Left ventricle myocardium superior (tissue), 1 donor: ENCODE results near the gene ECI1. TPM values are rescaled to one million over a fixed set of nuclear protein-coding genes. Genes with fewer than 3 reads are reported as not detected.

Experiments used
- ATAC-seq: fragments of 200-7000 bp; cut with Tn5 transposase; one replicate; pipeline ENCODE4 v1.9.1; 2020; ENCODE audit warnings: mild to moderate bottlenecking, moderate library complexity
- DNase-seq: peaks from one replicate; pipeline ENCODE4 v3.0.0-alpha.2; 2020
- intact Hi-C: fragments of 100-400 bp; cut with micrococcal nuclease; formaldehyde crosslinking; loops from one replicate; pipeline ENCODE4 v1.11.0; 2022
- total RNA-seq: library from RNA; stranded (reverse); fragmentation: NEBNext Ultra II Directional; extraction: Animal tissue kit (Norgen Biotek cat#: 25700); gene quantifications from one replicate; pipeline ENCODE4 v1.2.1, GENCODE V29; 2021
- donor health status: DM: no; HTN: yes; CAD: no; lungs with severe emphysema.

Gene ECI1
- total RNA-seq, 1 donor from 2014 or later, result 225 TPM

DNA sequence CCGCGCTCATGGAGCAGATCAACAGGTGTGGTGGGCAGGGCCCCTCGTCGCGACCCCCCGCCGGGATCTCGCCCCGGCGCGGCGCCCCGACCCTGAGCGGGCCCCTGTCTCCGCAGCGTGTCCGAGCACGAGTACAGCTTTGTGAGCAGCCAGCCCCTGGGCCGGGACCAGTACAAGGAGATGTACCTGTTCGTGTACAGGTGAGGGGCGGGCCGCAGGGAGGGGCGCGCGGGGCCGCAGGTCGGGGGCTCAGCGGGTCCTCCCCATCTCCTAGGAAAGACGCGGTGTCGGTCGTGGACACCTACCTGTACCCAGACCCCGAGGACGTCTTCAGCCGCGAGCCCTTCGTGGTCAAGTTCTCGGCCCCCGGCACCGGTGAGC, 14.3 kb downstream of the ECI1 start:
- DNase-seq (peak; percentile 23), ATAC-seq (no peak)
- intact Hi-C loops, result no loop called here

DNA sequence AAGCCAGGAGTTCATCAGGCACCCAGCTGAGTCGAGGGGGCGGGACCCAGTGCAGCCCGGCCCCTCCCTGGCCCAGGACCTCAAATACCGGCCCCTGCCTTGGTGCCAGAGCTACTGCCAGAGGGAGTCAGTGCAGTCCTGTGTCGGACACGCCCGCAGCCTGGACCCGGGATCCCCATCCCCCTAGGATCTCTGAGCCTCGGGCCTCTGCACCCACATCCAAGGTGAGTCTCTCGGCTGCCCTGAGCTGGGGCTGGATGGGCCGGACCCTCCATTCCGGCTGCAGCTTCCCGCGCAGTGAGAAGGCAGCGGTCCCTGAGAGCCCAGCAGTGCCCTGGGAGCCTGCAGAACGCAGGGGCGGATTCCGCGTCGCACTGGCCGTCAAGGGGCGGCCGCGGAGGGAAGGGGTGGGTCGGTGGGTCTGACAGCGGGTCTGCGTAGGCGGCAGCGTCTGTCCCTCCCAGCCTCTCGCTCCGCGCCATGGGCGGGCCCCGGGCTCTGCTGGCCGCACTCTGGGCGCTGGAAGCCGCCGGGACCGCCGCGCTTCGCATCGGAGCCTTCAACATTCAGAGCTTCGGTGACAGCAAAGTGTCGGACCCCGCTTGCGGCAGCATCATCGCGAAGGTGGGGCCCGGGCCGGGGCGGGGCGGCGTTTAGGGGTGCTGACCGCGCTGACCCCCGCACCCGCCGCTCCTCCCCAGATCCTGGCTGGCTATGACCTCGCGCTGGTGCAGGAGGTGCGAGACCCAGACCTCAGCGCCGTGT, 14.9 kb downstream of the ECI1 start, which contains the start of gene DNASE1L2:
DNASE1L2 (plus strand) TSS at position 108 of the 765 bp plus-strand sequence; CDS start at position 481, 373 bp downstream.
- peak; percentile 38 for ATAC-seq
- DNase-seq, result peak; percentile 58
- intact Hi-C loops, result no loop called here

DNA sequence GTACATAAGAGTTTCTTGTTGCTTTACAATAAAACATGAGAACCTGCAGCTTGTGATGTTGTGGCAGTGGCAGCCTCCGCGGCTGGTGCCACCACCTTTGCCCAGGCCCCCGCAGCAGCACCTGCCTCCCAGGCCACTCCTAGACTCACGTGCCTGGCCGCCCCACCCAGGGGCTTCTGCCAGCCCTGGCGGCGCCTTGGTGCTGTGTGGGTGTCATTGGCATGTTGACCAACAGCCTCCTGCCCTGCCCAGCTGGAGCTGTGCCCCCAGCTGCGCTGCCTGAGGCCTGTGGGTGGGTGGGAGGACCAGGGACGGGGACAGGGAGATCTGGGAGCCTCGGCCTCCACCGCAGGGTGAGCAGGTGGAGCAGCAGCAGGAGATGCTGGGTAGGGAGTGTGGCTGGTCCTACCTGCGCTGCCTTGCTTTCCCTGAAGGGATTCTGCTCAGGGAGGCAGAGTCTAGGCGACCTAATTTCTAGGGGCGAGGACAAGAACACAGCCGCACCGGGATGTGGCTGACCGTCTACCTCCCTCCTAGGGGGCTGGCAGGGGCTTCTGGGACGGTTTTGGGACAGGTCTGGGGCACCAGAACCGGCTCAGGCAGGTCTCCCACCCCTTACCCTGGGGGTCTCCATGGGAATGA, 15.6 kb downstream of the ECI1 start:
- intact Hi-C loops, result no loop called here
- DNase-seq, result peak; percentile 32
- ATAC-seq, result no peak

DNA sequence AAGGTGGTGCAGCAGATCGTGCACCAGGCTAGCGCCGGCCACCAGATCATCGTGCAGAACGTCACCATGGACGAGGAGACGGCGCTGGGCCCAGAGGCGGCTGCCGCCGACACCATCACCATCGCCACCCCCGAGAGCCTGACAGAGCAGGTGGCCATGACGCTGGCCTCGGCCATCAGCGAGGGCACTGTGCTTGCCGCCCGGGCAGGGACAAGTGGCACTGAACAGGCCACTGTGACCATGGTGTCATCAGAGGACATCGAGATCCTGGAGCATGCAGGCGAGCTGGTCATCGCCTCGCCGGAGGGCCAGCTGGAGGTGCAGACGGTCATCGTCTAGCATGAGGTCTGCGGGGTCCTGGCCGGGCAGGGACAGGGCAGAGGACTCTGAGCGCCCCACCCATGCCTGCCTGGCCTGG, 16.1 kb downstream of the ECI1 start:
- intact Hi-C loops, result no loop called here
- no peak for DNase-seq
- ATAC-seq, result no peak

DNA sequence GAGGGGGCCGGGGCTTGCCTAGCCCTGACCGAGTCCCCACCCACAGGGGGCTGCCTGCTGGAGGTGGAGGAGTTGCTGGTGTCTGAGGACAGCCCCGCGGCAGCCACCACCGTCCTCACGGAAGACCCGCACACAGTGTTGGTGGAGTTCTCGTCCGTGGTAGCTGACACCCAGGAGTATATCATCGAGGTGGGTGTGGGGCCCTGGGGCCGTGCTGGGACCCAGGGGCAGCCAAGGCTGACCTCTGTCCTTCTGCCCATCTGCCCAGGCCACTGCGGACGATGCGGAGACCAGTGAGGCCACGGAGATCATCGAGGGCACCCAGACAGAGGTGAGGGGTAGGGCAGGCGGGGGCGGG, 16.6 kb downstream of the ECI1 start:
- no peak for ATAC-seq
- intact Hi-C loops, result no loop called here
- DNase-seq, result peak; percentile 26

DNA sequence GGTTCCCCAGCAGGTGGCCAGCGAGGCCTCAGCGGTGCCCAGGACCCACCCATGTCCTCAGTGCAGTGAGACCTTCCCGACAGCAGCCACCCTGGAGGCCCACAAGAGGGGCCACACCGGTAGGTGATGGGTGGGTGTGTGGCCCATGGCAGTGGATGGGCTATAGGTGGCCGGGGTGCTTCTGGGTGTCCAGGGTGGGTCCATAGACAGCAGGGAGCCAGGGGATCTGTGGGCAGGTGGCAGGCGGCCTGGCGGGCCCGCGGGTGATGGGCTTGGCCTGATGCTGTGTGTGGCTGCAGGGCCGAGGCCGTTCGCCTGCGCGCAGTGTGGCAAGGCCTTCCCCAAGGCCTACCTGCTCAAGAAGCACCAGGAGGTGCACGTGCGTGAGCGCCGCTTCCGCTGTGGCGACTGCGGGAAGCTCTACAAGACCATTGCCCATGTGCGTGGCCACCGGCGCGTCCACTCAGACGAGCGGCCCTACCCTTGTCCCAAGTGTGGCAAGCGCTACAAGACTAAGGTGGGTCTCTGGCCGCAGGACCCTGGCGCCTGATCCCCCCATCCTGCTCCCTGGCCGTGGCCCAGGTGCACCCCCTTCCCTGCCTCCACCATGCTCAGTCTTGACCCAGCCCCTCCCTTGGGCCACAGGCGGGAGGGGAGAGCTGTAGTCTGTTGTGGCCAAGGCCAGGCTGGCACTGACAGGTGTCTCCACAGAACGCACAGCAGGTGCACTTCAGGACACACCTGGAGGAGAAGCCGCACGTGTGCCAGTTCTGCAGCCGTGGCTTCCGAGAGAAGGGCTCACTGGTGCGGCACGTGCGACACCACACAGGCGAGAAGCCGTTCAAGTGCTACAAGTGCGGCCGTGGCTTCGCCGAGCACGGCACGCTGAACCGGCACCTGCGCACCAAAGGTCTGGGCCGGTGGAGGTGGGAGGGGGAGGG, 17.2 kb downstream of the ECI1 start:
- intact Hi-C loops, result no loop called here
- ATAC-seq (no peak), DNase-seq (peak; percentile 27)

DNA sequence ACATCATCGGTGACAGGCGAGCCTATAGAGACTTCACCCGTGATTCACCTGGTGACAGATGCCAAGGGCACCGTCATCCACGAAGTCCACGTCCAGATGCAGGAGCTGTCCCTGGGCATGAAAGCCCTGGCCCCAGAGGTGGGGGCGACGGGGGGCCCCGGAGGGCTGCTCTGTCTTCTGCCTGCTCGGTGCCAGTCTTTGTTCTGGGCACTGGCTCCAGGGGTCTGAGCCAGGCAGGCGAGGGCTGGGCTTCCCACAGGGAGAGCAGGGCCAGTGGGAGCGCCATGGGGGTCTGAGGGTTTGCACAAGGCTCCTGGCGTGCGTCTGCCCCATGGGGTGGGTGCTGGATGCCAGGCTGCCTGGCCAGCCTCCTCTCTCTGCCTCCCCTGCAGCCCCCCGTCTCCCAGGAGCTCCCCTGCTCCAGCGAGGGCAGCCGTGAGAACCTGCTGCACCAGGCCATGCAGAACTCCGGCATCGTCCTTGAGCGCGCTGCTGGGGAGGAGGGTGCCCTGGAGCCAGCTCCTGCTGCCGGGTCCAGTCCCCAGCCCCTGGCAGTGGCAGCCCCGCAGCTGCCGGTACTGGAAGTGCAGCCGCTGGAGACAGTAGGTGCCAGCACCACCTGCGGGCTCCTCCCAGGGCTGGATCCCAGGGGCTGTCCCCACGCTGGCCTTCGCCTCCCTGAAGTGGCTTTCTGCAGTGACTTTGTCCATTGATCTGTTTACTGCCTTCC, 18.2 kb downstream of the ECI1 start:
- ATAC-seq, result no peak
- peak; percentile 22 for DNase-seq
- intact Hi-C loops, result no loop called here

DNA sequence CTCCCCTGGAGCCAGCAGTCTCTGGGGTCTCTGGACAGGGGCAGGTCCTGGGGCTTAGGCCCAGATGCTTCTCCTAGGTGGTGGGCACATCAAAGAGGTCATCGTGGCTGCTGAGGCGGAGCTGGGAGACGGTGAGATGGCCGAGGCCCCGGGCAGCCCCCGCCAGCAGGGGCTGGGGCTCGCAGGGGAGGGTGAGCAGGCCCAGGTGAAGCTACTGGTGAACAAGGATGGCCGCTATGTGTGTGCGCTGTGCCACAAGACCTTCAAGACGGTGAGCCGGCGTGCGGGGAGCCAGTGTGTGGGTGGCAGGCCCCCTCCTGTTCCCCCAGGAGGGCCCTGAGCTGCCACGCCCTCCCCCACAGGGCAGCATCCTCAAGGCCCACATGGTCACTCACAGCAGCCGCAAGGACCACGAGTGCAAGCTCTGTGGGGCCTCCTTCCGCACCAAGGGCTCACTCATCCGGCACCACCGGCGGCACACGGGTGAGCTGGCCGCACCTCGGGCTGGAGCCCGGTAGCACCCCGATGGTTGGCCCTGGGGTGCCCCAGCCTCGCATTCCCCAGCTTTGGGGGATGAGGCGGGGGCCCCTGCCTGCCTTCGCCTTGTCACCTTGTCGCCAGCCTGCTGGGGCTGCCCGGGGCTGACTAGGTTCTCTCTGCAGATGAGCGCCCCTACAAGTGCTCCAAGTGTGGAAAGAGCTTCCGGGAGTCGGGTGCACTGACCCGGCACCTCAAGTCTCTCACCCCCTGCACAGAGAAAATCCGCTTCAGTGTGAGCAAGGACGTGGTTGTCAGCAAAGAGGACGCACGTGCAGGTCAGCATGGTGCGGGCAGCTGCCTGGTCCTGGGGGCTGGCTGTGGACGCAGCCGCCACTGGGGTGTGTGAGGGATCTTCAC, 19.0 kb downstream of the ECI1 start:
- intact Hi-C loops, result no loop called here
- no peak for DNase-seq
- ATAC-seq, result no peak

DNA sequence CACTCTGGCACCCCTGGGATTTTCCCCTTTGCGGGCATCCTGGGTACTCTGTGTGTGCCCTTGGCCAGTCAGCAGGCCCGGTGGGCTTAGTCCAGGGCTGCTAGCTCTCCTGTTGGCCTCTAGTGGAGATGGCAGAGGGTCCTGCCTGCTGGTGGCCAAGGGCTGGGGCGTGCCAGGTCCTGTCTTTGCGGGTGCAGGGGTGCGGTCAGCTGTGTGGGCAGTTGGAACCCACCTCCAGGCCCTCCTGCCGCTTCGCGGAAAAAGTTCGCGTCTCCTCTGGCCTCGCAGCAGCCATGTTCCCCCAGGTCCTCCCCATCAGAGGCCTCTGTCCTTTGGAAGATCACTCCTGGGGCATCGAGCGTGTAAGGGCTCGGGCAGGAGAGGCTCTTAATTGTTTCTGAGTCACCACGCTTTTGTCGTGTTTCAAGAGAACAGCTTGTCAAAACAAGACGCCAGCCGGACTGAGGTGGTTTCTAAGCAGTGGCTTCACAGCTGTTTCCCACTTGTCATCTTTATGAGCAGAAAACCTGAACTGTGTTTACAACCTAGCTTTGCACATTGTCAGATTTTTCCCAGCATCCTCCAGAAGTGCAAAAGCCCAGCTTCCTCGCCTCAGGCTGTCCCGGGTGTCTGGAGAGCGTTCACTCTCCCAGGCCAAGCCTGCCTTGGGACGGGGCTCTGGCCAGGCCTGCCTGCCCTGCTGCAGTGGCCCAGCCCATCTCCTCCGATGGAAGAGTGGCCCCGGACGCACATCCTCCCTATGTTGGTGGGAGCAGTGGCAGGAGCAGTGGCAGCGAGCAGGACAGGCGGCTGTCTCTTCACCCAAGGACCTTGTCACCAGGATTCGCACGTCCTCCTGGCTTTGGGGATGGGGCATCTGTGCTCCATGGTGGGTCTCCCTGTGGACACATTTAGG, 20.1 kb downstream of the ECI1 start:
- DNase-seq (no peak), ATAC-seq (no peak)
- intact Hi-C loops, result no loop called here

DNA sequence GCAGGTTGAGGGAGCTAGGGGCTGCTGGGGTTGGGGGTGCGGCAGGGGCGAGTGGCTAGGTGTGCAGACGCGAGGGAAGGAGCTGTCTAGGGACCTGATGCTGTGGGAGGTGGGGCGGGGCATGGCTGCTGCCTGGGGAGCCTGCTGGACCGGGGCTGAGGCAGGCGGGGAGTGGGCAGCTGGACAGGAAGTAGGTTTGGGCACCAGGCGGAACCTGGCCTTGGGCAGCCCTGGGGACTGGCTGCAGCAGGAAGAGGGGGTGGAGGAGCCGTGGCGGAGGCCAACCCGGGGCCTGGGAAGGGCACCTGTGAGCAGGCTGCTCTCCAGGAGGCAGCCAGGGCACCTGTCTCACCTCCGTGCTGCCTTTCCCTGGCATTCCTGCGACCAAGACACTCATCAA, 21.0 kb downstream of the ECI1 start:
- intact Hi-C loops, result no loop called here
- ATAC-seq, result no peak
- DNase-seq, result no peak

DNA sequence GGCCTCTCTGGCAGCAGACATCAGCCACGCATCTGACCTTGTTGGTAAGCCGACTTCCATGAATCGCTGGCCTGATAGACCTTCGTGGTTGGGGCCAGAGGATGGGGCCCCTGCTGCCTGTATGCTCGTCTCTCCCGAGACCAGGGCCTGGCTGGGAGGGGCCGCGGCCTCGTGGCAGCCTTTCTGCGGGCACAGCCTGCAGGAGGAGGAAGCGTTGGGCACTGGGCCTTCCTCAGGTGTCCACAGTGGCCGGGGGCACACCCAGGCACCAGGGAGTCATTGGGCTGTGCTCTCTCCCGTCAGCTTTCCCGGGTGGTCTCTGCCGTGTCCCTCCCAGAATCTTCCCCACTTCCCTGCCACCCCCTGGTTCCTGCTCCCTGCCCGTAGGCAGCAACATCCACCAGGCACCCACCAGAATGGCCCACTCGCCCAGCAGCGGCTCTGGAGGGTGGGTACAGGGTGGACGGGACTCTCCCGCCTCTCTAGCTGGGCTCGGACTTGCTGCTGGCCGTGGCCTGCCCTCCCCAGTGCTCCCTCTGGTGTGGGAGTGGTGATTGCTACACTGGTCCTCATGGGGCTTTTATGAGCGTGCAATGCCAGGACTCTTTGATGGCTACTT, 21.6 kb downstream of the ECI1 start:
- intact Hi-C loops, result no loop called here
- DNase-seq (no peak), ATAC-seq (no peak)

DNA sequence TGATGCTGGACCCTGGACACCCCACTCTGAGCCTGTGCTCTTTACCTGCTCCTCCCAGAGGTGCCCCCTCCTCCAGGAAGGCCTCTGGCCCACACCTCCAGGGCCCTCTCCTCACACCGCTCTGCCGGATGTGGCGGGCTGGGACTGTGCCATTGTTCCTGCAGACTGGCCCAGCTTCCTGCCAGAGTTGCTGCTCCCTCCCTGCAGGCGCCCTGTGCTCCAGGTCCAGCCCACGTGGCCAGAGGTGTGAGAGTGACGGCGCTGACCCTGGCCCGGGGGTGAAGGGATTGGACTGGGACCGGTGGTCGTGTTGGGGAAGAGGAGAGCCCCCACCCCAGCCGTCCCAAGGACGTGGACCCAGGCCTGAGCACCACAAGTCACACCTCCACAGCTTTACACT, 22.3 kb downstream of the ECI1 start:
- no peak for DNase-seq
- ATAC-seq, result no peak
- intact Hi-C loops, result no loop called here

DNA sequence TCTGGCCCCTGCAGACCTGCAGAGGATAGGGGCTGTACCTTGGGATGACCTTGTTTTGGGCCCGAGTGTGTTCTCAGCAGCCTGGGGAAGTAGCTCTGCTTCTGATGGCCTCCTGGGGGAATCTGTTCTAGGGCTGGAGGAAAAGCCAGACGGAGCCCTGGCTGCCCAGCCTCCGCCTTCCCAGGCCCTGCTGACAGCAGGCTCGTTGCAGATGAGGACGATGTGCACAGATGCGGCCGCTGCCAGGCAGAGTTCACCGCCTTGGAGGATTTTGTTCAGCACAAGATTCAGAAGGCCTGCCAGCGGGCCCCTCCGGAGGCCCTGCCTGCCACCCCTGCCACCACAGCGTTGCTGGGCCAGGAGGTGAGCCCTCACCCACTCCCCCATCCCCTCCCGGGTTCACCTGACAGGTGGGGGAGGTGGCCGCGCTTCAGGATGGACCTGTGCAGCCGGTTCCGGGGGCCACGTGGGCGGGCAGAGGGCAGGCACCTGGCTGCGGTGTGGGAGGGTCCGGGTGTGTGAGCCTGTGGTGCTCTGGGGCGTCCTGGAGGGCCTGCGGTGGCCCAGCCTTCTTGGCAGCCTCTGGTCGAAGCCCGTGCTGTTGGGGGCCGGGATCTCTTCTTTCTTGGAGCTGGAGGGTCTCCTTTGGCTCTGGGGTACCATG, 23.1 kb downstream of the ECI1 start:
- DNase-seq (peak; percentile 25), ATAC-seq (no peak)
- intact Hi-C loops, result no loop called here

DNA sequence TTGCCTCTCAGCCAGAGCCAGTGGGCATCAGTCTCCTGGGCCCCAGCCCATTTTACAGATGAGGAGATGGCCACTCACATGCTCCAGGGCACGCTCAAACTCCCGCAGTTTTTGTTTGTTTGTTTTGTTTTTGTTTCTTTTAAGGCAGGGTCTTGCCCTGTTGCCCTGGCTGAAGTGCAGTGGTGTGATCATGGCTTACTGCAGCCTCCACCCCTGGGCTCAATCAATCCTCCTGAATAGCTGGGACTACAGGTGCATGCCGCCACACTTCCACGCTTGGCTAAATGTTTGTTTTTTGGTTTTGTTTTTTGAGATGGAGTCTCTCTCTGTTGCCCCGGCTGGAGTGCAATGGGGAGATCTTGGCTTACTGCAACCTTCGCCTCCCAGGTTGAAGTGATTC, 24.5 kb downstream of the ECI1 start:
- ATAC-seq (no peak), DNase-seq (no peak)
- intact Hi-C loops, result no loop called here

DNA sequence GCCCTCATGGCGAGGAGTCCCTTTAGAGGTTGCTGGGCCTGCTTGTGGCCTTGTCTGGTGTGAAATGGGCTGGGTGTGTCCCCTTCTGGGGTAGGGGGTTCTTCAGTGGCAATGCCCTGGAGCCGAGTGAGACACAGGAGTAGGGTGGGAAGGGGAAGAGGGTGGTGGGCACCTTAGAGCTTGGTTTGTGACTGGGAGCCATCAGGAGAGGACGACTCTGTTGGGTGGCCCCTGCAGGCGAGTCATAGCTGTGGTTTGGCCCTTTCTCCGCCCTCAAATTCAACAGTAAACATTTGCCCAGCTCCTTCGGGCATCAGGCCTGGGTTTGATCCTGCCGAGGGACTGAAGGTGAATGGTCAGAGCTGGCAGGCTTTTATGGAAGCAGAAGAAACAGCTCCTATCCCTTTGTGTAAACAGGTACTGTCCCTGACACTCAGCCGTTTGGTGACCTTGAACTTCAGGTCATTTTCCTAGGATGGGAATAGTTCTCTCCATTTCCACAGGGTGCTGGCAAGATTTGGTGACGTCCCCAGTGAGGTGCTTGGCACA, 25.1 kb downstream of the ECI1 start:
- ATAC-seq (no peak), DNase-seq (no peak)
- intact Hi-C loops, result no loop called here

DNA sequence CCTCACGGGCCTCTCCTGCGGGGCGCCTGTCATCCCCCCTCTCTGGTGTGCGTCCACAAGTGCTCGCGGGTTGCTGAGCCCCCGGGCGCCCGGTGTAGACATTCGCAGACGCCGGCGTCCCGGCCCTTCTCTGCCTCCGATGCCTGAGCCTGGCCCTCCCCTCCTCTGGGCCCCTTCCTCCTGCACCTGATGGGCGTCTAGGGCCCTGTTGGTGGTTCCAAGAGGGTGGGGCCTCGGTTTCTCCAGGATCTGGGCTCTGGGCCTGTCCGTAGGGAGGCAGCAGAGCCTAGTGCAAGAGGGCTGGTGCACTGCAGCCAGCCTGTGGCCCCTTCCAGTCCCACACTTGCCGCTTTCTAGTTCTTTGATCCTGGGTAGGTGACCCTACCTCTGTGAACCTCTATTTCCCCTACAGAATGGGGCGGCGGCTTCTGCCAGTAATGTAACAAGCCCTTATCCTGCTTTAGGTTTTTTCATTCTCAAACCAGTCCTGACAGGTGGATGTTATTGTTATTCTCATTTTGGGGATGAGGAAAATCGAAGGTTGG, 27.4 kb downstream of the ECI1 start:
- DNase-seq (no peak), ATAC-seq (peak; percentile 53)
- intact Hi-C loops, result no loop called here
